HepG2 (cell line): ENCODE measurements around the gene CNPY4. TPM values are rescaled to one million over a fixed set of nuclear protein-coding genes. Genes with fewer than 3 reads are reported as not detected.

ENCODE experiments used
- ARNT ChIP-seq: fragments of 450-650 bp; IDR thresholded peaks from 2 replicates; pipeline ENCODE4 v1.6.1; 2017
- ATF2 ChIP-seq: sonication (generic); formaldehyde crosslinking; IDR thresholded peaks from 2 replicates; pipeline ENCODE4 v1.4.0; 2020; ENCODE audit warnings: missing genetic modification reagents
- CHD4 ChIP-seq: fragments of 200-600 bp; sonication (generic); IDR thresholded peaks from 2 replicates; pipeline ENCODE4 v1.7.0; 2017; ENCODE audit warnings: mild to moderate bottlenecking, low read length, borderline replicate concordance
- EEA1 ChIP-seq: sonication (generic); formaldehyde crosslinking; IDR thresholded peaks from 2 replicates; pipeline ENCODE4 v1.5.1; 2020; ENCODE audit warnings: mild to moderate bottlenecking, missing genetic modification reagents, borderline replicate concordance
- ELF3 ChIP-seq: IDR thresholded peaks from 2 replicates; pipeline ENCODE4 v1.6.1; 2016; ENCODE audit warnings: missing genetic modification reagents, missing compliant biosample characterization
- ESRRA ChIP-seq: sonication (generic); formaldehyde crosslinking; IDR thresholded peaks from 2 replicates; pipeline ENCODE4 v1.5.1; 2020; ENCODE audit warnings: mild to moderate bottlenecking, low read depth, missing genetic modification reagents
- GLI4 ChIP-seq: sonication (generic); formaldehyde crosslinking; IDR thresholded peaks from 2 replicates; pipeline ENCODE4 v1.5.1; 2020; ENCODE audit warnings: missing genetic modification reagents, mild to moderate bottlenecking, moderate library complexity, borderline replicate concordance
- HOXA9 ChIP-seq: sonication (generic); formaldehyde crosslinking; IDR thresholded peaks from 2 replicates; pipeline ENCODE4 v1.8.1; 2022; ENCODE audit warnings: missing genetic modification reagents, mild to moderate bottlenecking, moderate library complexity, borderline replicate concordance
- KAT8 ChIP-seq: IDR thresholded peaks from 2 replicates; pipeline ENCODE4 v1.6.1; 2016; ENCODE audit warnings: missing genetic modification reagents, missing compliant biosample characterization
- TAF15 ChIP-seq: fragments of 200-400 bp; formaldehyde crosslinking; IDR thresholded peaks from one replicate; pipeline ENCODE4 v1.6.1; 2018; ENCODE audit warnings: mild to moderate bottlenecking, low read depth, low read length; ENCODE audit not compliant: poor library complexity, severe bottlenecking
- TGIF2 ChIP-seq: IDR thresholded peaks from 2 replicates; pipeline ENCODE4 v1.6.1; 2016; ENCODE audit warnings: control low read depth, missing compliant biosample characterization
- YY1 ChIP-seq: IDR thresholded peaks from 2 replicates; pipeline ENCODE4 v1.6.1; 2011; ENCODE audit warnings: low read length, low read depth, moderate library complexity, mild to moderate bottlenecking; ENCODE audit not compliant: insufficient read depth, insufficient replicate concordance
- ZBTB26 ChIP-seq: IDR thresholded peaks from 2 replicates; pipeline ENCODE4 v1.6.1; 2016; ENCODE audit warnings: missing compliant biosample characterization, missing genetic modification reagents, borderline replicate concordance
- ZNF136 ChIP-seq: sonication (generic); formaldehyde crosslinking; IDR thresholded peaks from 2 replicates; pipeline ENCODE4 v1.8.1; 2022; ENCODE audit warnings: low read depth, mild to moderate bottlenecking, moderate library complexity, missing genetic modification reagents
- ZNF230 ChIP-seq: sonication (generic); formaldehyde crosslinking; IDR thresholded peaks from 2 replicates; pipeline ENCODE4 v1.4.0; 2020; ENCODE audit warnings: mild to moderate bottlenecking, missing genetic modification reagents
- ZNF432 ChIP-seq: sonication (generic); formaldehyde crosslinking; IDR thresholded peaks from 2 replicates; pipeline ENCODE4 v1.5.0; 2020; ENCODE audit warnings: missing genetic modification reagents, mild to moderate bottlenecking, borderline replicate concordance
- ZNF451 ChIP-seq: sonication (generic); formaldehyde crosslinking; IDR thresholded peaks from 2 replicates; pipeline ENCODE4 v1.5.0; 2020; ENCODE audit warnings: mild to moderate bottlenecking, missing genetic modification reagents
- ZNF775 ChIP-seq: sonication (generic); formaldehyde crosslinking; IDR thresholded peaks from 2 replicates; pipeline ENCODE4 v1.4.0; 2020; ENCODE audit warnings: missing genetic modification reagents, mild to moderate bottlenecking, moderate library complexity, borderline replicate concordance
- ZNF790 ChIP-seq: sonication (generic); formaldehyde crosslinking; IDR thresholded peaks from 2 replicates; pipeline ENCODE4 v1.8.0; 2022; ENCODE audit warnings: missing genetic modification reagents, mild to moderate bottlenecking, borderline replicate concordance
- ZNF816 ChIP-seq: sonication (generic); formaldehyde crosslinking; IDR thresholded peaks from 2 replicates; pipeline ENCODE4 v1.8.0; 2022; ENCODE audit warnings: missing genetic modification reagents, mild to moderate bottlenecking, borderline replicate concordance
- ZZZ3 ChIP-seq: sonication (generic); formaldehyde crosslinking; IDR thresholded peaks from 2 replicates; pipeline ENCODE4 v1.4.0; 2020; ENCODE audit warnings: missing genetic modification reagents, mild to moderate bottlenecking, borderline replicate concordance
- polyA plus RNA-seq, 8 experiments: library from polyadenylated mRNA; depleted of rRNA in 3 of 8; stranded (reverse) in 7 of 8; unstranded in 1 of 8; fragments of >200 nt; fragmentation: Illumina TruSeq in 4 of 8; extraction: Trizol in 4 of 8; gene quantifications; 2 replicates each; pipeline versions ENCODE4 v1.2.1 to v1.2.3, GENCODE V29; 2011 to 2016; ENCODE audit warnings: low read depth in 4 of 8, missing spikeins in 1 of 8, mixed read lengths in 1 of 8; ENCODE audit not compliant: insufficient read depth in 1 of 8
- total RNA-seq, 5 experiments: library from RNA; depleted of rRNA; stranded (reverse); fragments of >200 nt; fragmentation: Illumina TruSeq; extraction: Trizol; gene quantifications; 2 replicates each; pipeline ENCODE4 v1.2.3, GENCODE V29; 2016; ENCODE audit warnings: low read depth in 1 of 5
- TF ChIP-seq, protein P1 (sequence below): sonication (generic); IDR thresholded peaks from 2 replicates; pipeline ENCODE4 v1.6.1; 2016; ENCODE audit warnings: low read depth, borderline replicate concordance
- TF ChIP-seq, protein P2 (sequence below): sonication (generic); formaldehyde crosslinking; conservative IDR thresholded peaks from 2 replicates; pipeline ENCODE4 v1.4.0; 2020; ENCODE audit warnings: missing genetic modification reagents

The CNPY4 gene
- total and polyA plus RNA-seq, 2 of the 13 experiments (the other 11 are each of a cell fraction or from before 2014, with no cell fraction given): 6.2 to 12.7 TPM

DNA sequence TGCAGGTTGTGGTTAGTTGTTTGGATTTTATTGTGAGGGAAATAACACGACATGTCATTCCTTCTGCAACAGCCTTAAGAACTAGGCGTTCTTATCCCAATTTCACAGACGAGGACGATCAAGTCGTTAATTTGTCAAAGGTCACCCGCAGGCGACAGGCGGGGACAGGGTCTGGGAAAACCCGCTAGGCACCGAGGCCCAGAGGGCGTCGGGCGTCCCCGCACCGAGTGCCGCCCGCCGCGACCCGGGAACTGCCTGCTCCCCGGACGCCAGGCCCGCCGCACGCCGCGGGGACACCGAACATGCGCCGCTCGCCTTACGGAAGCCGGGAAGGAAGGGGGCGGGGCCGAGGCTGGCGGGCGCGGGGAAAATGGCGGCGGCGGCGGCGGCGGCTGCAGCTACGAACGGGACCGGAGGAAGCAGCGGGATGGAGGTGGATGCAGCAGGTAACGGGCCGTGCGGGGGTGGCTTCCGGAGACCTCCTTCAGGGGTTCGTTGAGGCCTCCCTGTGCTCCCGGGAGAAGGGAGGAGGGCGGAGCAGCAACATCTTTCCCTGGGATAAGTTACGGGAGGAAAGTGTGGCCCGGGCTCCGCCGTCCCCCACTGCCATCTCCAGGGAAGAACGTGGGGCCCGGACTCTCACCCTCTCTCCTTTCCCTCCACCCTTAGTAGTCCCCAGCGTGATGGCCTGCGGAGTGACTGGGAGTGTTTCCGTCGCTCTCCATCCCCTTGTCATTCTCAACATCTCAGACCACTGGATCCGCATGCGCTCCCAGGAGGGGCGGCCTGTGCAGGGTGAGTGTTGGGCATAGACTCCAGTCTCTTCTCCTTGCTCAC, 30.6 kb upstream of the CNPY4 start, which contains the start of gene COPS6 (continued):
- TF ChIP-seq ESRRA (CRISPR knock-in tag): peak; percentile 82
- no peak for TF ChIP-seq CHD4
- TF ChIP-seq ZZZ3 (CRISPR knock-in tag): peak; percentile 75; the same call in 1 of the 2 replicates
- peak; percentile 89 for TF ChIP-seq HOXA9 (CRISPR knock-in tag)
- peak; percentile 41; the same call in 1 of the 2 replicates for TF ChIP-seq ZNF775 (CRISPR knock-in tag)
- TF ChIP-seq ZNF136 (CRISPR knock-in tag): peak; percentile 90
- peak; percentile 92; the same call in 1 of the 2 replicates for TF ChIP-seq ZNF451 (CRISPR knock-in tag)
- TF ChIP-seq ATF2 (CRISPR knock-in tag): peak; percentile 53; the same call in 1 of the 2 replicates
- TF ChIP-seq, protein P1, sequence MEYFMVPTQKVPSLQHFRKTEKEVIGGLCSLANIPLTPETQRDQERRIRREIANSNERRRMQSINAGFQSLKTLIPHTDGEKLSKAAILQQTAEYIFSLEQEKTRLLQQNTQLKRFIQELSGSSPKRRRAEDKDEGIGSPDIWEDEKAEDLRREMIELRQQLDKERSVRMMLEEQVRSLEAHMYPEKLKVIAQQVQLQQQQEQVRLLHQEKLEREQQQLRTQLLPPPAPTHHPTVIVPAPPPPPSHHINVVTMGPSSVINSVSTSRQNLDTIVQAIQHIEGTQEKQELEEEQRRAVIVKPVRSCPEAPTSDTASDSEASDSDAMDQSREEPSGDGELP: no peak
- TF ChIP-seq ZNF790: peak; percentile 48; the same call in 1 of the 2 replicates
- TF ChIP-seq ELF3: peak; percentile 80; the same call in 1 of the 2 replicates
- peak; percentile 47; the same call in 1 of the 2 replicates for TF ChIP-seq ZNF816
- TF ChIP-seq YY1: peak; percentile 98
- TF ChIP-seq TAF15: peak; percentile 66
- TF ChIP-seq TGIF2: peak; percentile 67; the same call in 1 of the 2 replicates
- TF ChIP-seq KAT8 (CRISPR knock-in tag): peak; percentile 93
- TF ChIP-seq ZBTB26 (CRISPR knock-in tag): 0 out of 2 replicates have a peak, but pooled peaks have one; percentile 59
- TF ChIP-seq, protein P2, sequence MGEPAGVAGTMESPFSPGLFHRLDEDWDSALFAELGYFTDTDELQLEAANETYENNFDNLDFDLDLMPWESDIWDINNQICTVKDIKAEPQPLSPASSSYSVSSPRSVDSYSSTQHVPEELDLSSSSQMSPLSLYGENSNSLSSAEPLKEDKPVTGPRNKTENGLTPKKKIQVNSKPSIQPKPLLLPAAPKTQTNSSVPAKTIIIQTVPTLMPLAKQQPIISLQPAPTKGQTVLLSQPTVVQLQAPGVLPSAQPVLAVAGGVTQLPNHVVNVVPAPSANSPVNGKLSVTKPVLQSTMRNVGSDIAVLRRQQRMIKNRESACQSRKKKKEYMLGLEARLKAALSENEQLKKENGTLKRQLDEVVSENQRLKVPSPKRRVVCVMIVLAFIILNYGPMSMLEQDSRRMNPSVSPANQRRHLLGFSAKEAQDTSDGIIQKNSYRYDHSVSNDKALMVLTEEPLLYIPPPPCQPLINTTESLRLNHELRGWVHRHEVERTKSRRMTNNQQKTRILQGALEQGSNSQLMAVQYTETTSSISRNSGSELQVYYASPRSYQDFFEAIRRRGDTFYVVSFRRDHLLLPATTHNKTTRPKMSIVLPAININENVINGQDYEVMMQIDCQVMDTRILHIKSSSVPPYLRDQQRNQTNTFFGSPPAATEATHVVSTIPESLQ: no peak
- TF ChIP-seq GLI4: peak; percentile 48; the same call in 1 of the 2 replicates
- TF ChIP-seq ARNT: no peak
- peak; percentile 84; the same call in 1 of the 2 replicates for TF ChIP-seq ZNF230 (CRISPR knock-in tag)
- TF ChIP-seq EEA1 (CRISPR knock-in tag): peak; percentile 95
- TF ChIP-seq ZNF432 (CRISPR knock-in tag): 0 out of 2 replicates have a peak, but pooled peaks have one; percentile 52
